GM10248 (cell line): ENCODE results near the gene ALKBH2.
"Not testable (repeated sequence)": the region's sequence is repeated elsewhere in the genome, so short reads cannot be mapped to it uniquely, and the experiment has no call there.

Source experiments
- CTCF ChIA-PET: fragments of 300-600 bp; sonication (Branson Sonifier 250); formaldehyde crosslinking; extraction: SDS; loops from one replicate; lab custom pipeline; 2021; ENCODE audit warnings: antibody characterized with exemption; lab: Yijun Ruan, JAX
- POLR2A ChIA-PET: fragments of 350-650 bp; sonication (Branson Sonifier 250); formaldehyde crosslinking; extraction: SDS; loops from one replicate; lab custom pipeline; 2020; ENCODE audit warnings: antibody characterized with exemption; lab: Yijun Ruan, JAX
- DNase-seq: peaks from one replicate; pipeline ENCODE4 v3.0.0; 2012; ENCODE audit errors: extremely low spot score
- CTCF ChIP-seq: IDR thresholded peaks from 2 replicates; pipeline ENCODE4 v1.5.1; 2012; ENCODE audit warnings: mild to moderate bottlenecking, low read depth; ENCODE audit errors: extremely low read depth, missing control alignments, control extremely low read depth

ALKBH2 gene

DNA sequence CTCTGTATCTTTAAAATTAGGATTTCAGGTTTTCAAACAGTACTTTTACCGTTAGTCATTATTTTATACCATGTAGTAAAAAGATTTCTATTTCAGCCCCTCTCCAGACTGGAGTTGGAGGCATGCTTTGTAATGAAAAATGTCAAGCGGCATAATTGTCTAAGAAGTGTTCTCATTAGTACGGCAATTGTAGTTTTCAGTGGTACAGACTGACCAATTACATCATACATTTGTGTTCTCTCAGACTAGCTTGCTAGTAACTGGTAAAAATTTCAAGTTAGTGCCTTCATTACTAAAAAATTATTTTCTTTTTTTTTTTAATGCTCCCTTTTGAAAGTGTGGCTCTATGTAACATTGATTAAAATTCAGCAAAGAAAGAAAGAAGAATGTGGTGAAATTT lies 36.4 kb downstream of the ALKBH2 start:
- CTCF ChIA-PET: no interaction called here
- no peak for TF ChIP-seq CTCF
- POLR2A ChIA-PET: no interaction called here
- DNase-seq: no peak

- ChIA-PET CTCF (interaction anchor here (0.8 to 1.4 kb wide), 6 partner anchors 15 to 170 kb away, joined by 3 to 4 read pairs (median 3); no protein-coding TSS in a partner anchor), POLR2A (no interaction called here)
- DNase-seq: no peak
These were observed 38.8 kb downstream of the ALKBH2 start for GRCh38 chr12:109054520-109054919.

DNA sequence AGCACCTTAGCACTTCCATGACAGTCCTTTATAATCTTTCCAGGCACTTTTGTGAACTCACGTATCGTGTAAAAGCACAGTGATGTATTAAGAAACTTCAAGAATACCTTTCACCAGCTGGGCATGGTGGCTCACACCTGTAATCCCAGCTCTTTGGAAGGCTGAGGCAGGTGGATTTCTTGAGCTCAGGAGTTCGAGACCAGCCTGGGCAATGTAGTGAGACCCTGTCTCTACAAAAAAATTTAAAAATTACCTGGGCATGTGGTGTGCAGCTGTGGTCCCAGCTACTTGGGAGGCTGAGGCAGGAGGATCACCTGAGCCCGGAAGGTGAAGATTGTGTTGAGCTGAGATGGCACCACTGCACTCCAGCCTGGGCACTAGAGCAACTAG lies 39.2 kb downstream of the ALKBH2 start:
- POLR2A ChIA-PET, DNase-seq: not testable (repeated sequence)
- CTCF ChIA-PET: interaction anchor here (0.8 to 1.4 kb wide), 5 partner anchors 16 to 124 kb away, joined by 3 read pairs; no protein-coding TSS in a partner anchor

More at GRCh38 chr12:109054520-109054919, 38.8 kb downstream of the ALKBH2 start:
- TF ChIP-seq CTCF: no peak

DNA sequence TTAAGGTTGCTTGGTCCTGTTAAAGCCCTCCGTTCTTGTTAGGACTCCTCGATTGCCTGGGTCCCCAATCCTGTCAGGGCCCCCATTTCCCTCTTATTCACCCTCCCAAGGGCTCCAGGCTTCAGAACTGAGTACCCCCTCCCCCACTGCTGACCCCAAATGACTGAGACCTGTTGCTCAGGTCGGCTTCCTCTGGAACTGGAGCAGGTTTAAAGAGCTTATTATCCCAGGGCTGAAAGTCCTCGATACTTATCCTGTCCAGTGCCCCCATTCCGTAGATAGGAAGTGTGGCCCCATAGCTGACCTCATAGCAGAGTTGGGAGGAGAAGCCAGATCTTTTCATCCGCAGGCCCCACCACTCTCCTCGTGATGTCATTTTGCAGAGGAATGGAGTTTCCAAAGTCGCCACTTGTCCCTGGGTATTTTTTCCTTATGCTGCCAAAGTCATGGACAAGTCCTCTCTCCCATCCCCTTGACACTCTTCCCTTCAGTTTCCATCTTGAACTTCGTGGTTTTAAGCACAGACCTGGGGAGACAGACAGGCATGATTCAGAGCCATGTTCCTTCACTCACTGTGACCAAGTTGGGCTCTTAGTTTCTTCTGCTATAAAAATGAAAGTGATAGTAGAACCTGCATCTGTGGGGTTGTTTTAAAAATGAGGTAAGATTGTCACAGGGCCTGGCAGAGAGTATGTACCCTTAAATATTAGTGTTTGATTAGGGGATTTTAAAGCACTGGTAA lies 39.7 kb downstream of the ALKBH2 start:
- POLR2A ChIA-PET: no interaction called here
- TF ChIP-seq CTCF: no peak
- DNase-seq: peak; percentile 73
- CTCF ChIA-PET: no interaction called here

DNA sequence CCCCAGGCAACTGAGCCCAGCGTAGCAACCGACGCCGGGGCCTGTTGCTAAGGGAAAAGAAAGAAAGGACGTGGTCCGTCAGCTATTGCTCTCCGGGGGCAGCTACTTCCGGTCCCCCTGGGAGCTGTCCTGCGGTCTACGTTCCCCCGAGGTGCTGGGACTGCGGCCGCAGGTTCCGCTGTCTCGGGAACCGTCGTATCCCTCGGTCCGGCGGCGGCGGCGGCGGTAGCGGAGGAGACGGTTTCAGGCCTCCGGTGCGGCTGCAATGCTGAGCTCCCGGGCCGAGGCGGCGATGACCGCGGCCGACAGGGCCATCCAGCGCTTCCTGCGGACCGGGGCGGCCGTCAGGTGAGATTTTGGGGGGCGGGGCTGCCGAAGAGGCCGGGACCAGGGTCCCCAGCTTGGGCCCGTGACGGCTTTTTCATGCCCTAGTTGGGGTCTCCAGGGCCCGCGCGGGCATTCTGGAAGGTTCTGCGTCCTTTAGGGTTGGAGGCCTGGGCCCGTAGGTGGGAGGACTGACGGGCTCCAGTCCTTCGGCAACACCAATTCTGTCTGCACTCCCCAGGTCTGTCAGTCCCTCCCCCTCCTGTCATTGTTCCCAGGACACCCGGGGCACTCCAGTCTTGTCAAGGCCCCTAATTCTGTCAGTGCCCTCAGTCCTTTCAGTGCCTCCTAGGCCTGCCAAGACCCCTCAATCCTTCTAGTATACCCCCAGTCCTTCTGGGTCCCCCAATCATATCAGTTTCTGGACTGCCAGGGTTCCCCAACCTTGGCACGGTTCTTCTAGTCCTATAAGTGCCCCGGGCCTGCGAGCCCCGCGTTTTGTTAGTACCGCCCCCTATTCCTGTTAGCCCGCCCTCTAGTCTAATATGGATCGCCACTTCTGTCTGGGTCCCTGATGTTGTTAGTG lies 40.6 kb downstream of the ALKBH2 start, which contains the start of gene USP30:
USP30 (plus strand) TSS at position 163 of the 910 bp plus-strand sequence; CDS start at position 266, 103 bp downstream.
- POLR2A ChIA-PET: no interaction called here
- CTCF ChIA-PET: interaction anchor here (0.9 to 1.5 kb wide), 4 partner anchors 19 to 102 kb away, joined by 3 to 5 read pairs (median 3); no protein-coding TSS in a partner anchor
- TF ChIP-seq CTCF: no peak
- peak; percentile 92 for DNase-seq

DNA sequence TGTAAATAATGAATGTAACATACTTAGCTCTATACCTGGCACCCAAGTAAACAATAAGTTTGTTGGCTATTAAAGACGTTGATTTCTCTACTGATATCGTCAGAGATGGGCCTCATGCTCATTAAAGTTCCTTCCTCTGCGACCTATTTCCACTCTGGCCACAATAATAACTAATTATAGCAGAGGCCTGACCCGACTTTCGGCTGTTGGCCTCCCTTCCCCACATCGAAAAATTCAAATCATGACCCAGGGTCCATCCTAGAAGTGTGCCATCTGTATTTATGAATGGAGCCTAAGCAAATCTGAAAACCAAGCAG lies 41.2 kb downstream of the ALKBH2 start:
- CTCF ChIA-PET: interaction anchor here (0.9 to 1.5 kb wide), 4 partner anchors 18 to 101 kb away, joined by 3 to 5 read pairs (median 3); no protein-coding TSS in a partner anchor
- POLR2A ChIA-PET: no interaction called here
- TF ChIP-seq CTCF: no peak
- DNase-seq: no peak

GRCh38 chr12:109049794-109050193 lies 43.5 kb downstream of the ALKBH2 start:
- POLR2A ChIA-PET, CTCF ChIA-PET: not testable (repeated sequence)

GRCh38 chr12:109048706-109049105 lies 44.6 kb downstream of the ALKBH2 start:
- DNase-seq, POLR2A ChIA-PET, CTCF ChIA-PET: not testable (repeated sequence)

More at GRCh38 chr12:109049794-109050193, 43.5 kb downstream of the ALKBH2 start:
- not testable (repeated sequence) for DNase-seq
